ENCODE results near the gene PITRM1. TPM values are rescaled to one million over a fixed set of nuclear protein-coding genes. Genes with fewer than 3 reads are reported as not detected.

Gene PITRM1
- total RNA-seq, 2 donors from 2014 or later: 43.7 to 52.3 TPM

GRCh38 chr10:3151889-3152565 is 20.6 kb downstream of the PITRM1 start:
- peaks cover 3% of the 10 kb centered on the region for H3K36me3 ChIP-seq

GRCh38 chr10:3150961-3151360 is 21.6 kb downstream of the PITRM1 start:
- Histone ChIP-seq H3K27ac (no peak overlapping the region), H3K36me3 (peaks cover 3% of the 10 kb centered on the region), H3K4me3 (no peak overlapping the region), H3K27me3 (no peaks in the 10 kb centered on the region), H3K4me1 (no peaks in the 10 kb centered on the region), H3K9me3 (no peaks in the 10 kb centered on the region), H3K9ac (ENCODE audit: low read depth in 2 of 2, low read length in 2 of 2) (no peak overlapping the region)
- intact Hi-C loops (cut with DNase I): no loop called here
- DNase-seq: no peak
- TF ChIP-seq, protein P1, sequence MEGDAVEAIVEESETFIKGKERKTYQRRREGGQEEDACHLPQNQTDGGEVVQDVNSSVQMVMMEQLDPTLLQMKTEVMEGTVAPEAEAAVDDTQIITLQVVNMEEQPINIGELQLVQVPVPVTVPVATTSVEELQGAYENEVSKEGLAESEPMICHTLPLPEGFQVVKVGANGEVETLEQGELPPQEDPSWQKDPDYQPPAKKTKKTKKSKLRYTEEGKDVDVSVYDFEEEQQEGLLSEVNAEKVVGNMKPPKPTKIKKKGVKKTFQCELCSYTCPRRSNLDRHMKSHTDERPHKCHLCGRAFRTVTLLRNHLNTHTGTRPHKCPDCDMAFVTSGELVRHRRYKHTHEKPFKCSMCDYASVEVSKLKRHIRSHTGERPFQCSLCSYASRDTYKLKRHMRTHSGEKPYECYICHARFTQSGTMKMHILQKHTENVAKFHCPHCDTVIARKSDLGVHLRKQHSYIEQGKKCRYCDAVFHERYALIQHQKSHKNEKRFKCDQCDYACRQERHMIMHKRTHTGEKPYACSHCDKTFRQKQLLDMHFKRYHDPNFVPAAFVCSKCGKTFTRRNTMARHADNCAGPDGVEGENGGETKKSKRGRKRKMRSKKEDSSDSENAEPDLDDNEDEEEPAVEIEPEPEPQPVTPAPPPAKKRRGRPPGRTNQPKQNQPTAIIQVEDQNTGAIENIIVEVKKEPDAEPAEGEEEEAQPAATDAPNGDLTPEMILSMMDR (IDR thresholded peaks at IDR 0.05): no peak

More at GRCh38 chr10:3151889-3152565, 20.6 kb downstream of the PITRM1 start:
- Histone ChIP-seq H3K9me3 (no peaks in the 10 kb centered on the region), H3K4me1 (no peaks in the 10 kb centered on the region), H3K4me3 (no peak overlapping the region), H3K9ac (ENCODE audit: low read depth in 2 of 2, low read length in 2 of 2) (no peak overlapping the region), H3K27ac (no peak overlapping the region), H3K27me3 (no peaks in the 10 kb centered on the region)
- no peak for DNase-seq
- TF ChIP-seq, protein P1 (IDR thresholded peaks at IDR 0.05): no peak
- intact Hi-C loops (cut with DNase I): no loop called here

- Histone ChIP-seq H3K4me3 (no peak overlapping the region), H3K27me3 (no peaks in the 10 kb centered on the region), H3K27ac (no peak overlapping the region), H3K4me1 (no peaks in the 10 kb centered on the region), H3K36me3 (peaks cover 3% of the 10 kb centered on the region), H3K9me3 (no peaks in the 10 kb centered on the region), H3K9ac (ENCODE audit: low read depth in 2 of 2, low read length in 2 of 2) (no peak overlapping the region)
- TF ChIP-seq, protein P1 (IDR thresholded peaks at IDR 0.05): no peak
- intact Hi-C loops (cut with DNase I): no loop called here
- DNase-seq: no peak
These were observed 22.2 kb downstream of the PITRM1 start for GRCh38 chr10:3150366-3150765.

DNA sequence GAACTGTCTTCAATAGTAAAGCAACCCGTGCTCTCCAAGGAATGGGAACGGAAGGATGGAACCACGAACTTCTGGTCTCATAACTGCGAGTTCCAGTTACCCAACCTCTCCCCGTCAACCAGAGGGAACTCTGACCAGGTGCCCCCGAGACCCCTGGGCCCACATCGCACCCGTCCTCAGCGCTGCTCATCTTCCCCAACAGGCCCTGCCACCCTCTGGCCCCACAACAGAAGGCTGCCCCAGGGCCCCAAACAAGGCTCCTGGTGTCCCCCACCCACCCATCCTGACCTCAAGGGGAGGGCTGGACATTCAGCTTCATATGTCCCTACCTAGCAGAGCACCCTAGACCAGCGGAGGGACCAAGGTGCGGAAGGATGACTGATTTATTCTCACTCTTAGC is 22.7 kb downstream of the PITRM1 start:
- intact Hi-C loops (cut with DNase I): no loop called here
- H3K4me1 ChIP-seq: no peaks in the 10 kb centered on the region
- H3K36me3 ChIP-seq: peaks cover 3% of the 10 kb centered on the region
- no peak overlapping the region for H3K27ac ChIP-seq
- H3K27me3 ChIP-seq: no peaks in the 10 kb centered on the region
- H3K4me3 ChIP-seq: no peak overlapping the region
- TF ChIP-seq, protein P1 (IDR thresholded peaks at IDR 0.05): no peak
- no peak overlapping the region for H3K9ac ChIP-seq (ENCODE audit: low read depth in 2 of 2, low read length in 2 of 2)
- no peaks in the 10 kb centered on the region for H3K9me3 ChIP-seq
- no peak for DNase-seq

DNA sequence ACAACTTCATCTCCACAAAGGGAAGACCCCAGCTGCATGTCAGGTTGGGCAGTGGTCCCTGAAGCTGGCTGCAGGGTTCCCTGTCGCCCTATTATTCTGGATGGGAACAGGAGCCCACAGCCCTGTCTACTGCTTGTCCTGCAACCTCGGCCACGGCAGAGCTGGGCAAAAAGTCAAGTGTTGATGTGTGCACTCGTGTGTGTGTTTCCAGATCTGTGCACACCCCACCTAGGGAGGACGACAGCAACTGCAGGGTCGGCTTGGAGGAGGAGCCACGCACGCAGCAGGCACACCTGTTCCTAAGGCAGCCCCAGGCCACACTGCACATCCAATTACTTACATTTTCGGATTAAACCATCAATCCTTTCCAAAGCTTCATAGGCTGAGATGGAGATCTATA is 23.6 kb downstream of the PITRM1 start:
- intact Hi-C loops (cut with DNase I): no loop called here
- H3K4me1 ChIP-seq: no peaks in the 10 kb centered on the region

More for the DNA sequence above, 23.6 kb downstream of the PITRM1 start:
- Histone ChIP-seq H3K9ac (ENCODE audit: low read depth in 2 of 2, low read length in 2 of 2) (no peak overlapping the region), H3K9me3 (no peaks in the 10 kb centered on the region), H3K36me3 (peaks cover 3% of the 10 kb centered on the region), H3K27ac (no peak overlapping the region), H3K4me3 (no peak overlapping the region), H3K27me3 (no peaks in the 10 kb centered on the region)
- TF ChIP-seq, protein P1 (IDR thresholded peaks at IDR 0.05): no peak
- DNase-seq: no peak
